DND-41 (cell line): Measurements from ENCODE around the gene DNAJC2.
A peak's percentile ranks its signal among the peaks of the same experiment; 100 is the strongest.

Source experiments
- ATAC-seq: fragments of 200-7000 bp; cut with Tn5 transposase; 3 replicates; pipeline ENCODE4 v1.9.1; 2021; ENCODE audit warnings: low read depth; ENCODE audit not compliant: insufficient read depth
- DNase-seq: peaks from one replicate; pipeline ENCODE4 v3.0.0-alpha.2; 2020
- H2AFZ ChIP-seq: 2 replicates; pipeline ENCODE4 v1.6.0; 2012; ENCODE audit warnings: low read depth, low read length
- H3K27ac ChIP-seq: 2 replicates; pipeline ENCODE4 v1.5.1; 2012; ENCODE audit warnings: low read length, inconsistent platforms
- H3K27me3 ChIP-seq: fragments of 200-600 bp; sonication (generic); 2 replicates; pipeline ENCODE4 v1.6.0; 2012; ENCODE audit warnings: low read length, mild to moderate bottlenecking, inconsistent platforms; ENCODE audit not compliant: insufficient read depth, poor library complexity
- H3K36me3 ChIP-seq: 2 replicates; pipeline ENCODE4 v1.5.1; 2012; ENCODE audit warnings: low read length, inconsistent platforms; ENCODE audit not compliant: insufficient read depth
- H3K4me1 ChIP-seq: 2 replicates; pipeline ENCODE4 v1.5.1; 2012; ENCODE audit warnings: mild to moderate bottlenecking, low read length; ENCODE audit not compliant: insufficient read depth
- H3K4me2 ChIP-seq: 2 replicates; pipeline ENCODE4 v1.6.0; 2012; ENCODE audit warnings: mild to moderate bottlenecking, moderate library complexity, low read length, inconsistent platforms; ENCODE audit not compliant: insufficient read depth
- H3K4me3 ChIP-seq, 2 experiments: fragments of 200-600 bp in 1 of 2; shearing (Covaris generic) in 1 of 2; 2 replicates each; pipeline ENCODE4 v1.5.1; 2012 to 2016; ENCODE audit warnings: inconsistent platforms in 2 of 2, low read length in 2 of 2, mild to moderate bottlenecking in 2 of 2, low read depth in 1 of 2, moderate library complexity in 1 of 2
- H3K79me2 ChIP-seq: 2 replicates; pipeline ENCODE4 v1.6.0; 2012; ENCODE audit warnings: low read length, inconsistent platforms; ENCODE audit not compliant: insufficient read depth
- H3K9ac ChIP-seq: 2 replicates; pipeline ENCODE4 v1.6.0; 2012; ENCODE audit warnings: low read depth, mild to moderate bottlenecking, inconsistent platforms, low read length, moderate library complexity
- H3K9me3 ChIP-seq: 2 replicates; pipeline ENCODE4 v1.5.1; 2012; ENCODE audit warnings: low read length, moderate library complexity, mild to moderate bottlenecking, inconsistent platforms; ENCODE audit not compliant: insufficient read depth, severe bottlenecking
- H4K20me1 ChIP-seq: 2 replicates; pipeline ENCODE4 v1.6.0; 2012; ENCODE audit warnings: low read length; ENCODE audit not compliant: insufficient read depth
- EZH2 ChIP-seq: IDR thresholded peaks from 3 replicates; pipeline ENCODE4 v1.6.1; 2012; ENCODE audit warnings: borderline replicate concordance, low read depth, mild to moderate bottlenecking, moderate library complexity, low read length, inconsistent platforms; ENCODE audit not compliant: severe bottlenecking
- TF ChIP-seq, protein P1 (sequence below): IDR thresholded peaks from 2 replicates; pipeline ENCODE4 v1.5.1; 2012; ENCODE audit warnings: borderline replicate concordance, low read length, moderate library complexity, mild to moderate bottlenecking; ENCODE audit not compliant: poor library complexity, severe bottlenecking; ENCODE audit errors: extremely low read depth

The DNAJC2 gene, protein sequence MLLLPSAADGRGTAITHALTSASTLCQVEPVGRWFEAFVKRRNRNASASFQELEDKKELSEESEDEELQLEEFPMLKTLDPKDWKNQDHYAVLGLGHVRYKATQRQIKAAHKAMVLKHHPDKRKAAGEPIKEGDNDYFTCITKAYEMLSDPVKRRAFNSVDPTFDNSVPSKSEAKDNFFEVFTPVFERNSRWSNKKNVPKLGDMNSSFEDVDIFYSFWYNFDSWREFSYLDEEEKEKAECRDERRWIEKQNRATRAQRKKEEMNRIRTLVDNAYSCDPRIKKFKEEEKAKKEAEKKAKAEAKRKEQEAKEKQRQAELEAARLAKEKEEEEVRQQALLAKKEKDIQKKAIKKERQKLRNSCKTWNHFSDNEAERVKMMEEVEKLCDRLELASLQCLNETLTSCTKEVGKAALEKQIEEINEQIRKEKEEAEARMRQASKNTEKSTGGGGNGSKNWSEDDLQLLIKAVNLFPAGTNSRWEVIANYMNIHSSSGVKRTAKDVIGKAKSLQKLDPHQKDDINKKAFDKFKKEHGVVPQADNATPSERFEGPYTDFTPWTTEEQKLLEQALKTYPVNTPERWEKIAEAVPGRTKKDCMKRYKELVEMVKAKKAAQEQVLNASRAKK

DNA sequence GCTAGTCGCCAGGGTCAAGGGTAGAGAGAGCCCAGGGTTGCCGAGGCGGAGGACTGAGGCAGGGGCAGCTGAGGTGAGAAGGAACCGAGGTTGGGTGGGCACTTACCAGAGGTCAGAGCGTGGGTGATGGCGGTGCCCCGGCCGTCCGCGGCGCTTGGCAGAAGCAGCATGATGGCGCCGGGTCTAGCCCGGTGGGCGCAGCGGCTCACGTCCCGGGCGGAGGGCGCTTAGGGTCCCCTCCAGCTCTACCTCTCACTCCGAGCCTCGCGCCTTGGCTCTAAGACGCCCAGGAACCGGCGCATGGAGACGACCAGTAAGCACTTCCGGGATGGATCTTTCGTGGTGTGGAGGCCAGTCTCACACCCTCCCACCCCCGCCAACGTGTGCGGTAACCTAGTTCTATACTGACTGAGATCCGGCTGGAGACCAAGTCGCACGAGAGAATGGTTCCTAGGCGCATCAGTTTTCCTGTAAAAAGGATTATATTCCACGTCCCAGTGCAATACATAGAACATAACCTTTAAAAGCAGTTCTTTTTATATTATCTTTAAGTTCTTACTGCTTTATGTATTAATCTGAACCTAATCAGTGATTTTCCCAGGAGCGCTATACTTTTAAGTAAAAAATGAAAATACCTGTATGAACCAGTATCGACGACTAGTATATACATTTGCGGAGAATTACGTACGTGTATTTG lies at the start of gene DNAJC2:
Gene DNAJC2, minus strand, starts transcription at position 315 of the 697 bp plus-strand sequence. Its CDS starts 145 bp downstream, at position 170.
- Histone ChIP-seq H3K9me3 (no peaks in the 10 kb centered on the region), H3K27me3 (no peaks in the 10 kb centered on the region), H3K36me3 (peaks cover 31% of the 10 kb centered on the region), H2AFZ (peak within 1 kb of the TSS; percentile 94), H4K20me1 (peaks cover 18% of the 10 kb centered on the region; the same call in 1 of the 2 replicates), H3K4me3 (peak within 1 kb of the TSS; percentile 45 to 86), H3K4me1 (peaks cover 63% of the 10 kb centered on the region), H3K79me2 (peaks cover 89% of the 10 kb centered on the region), H3K9ac (peak within 1 kb of the TSS; percentile 73), H3K4me2 (peak within 1 kb of the TSS; percentile 89), H3K27ac (peak within 1 kb of the TSS; percentile 83)
- DNase-seq (peak; percentile 87), ATAC-seq (peak; percentile 86)
- no peak for TF ChIP-seq EZH2
- TF ChIP-seq, protein P1, sequence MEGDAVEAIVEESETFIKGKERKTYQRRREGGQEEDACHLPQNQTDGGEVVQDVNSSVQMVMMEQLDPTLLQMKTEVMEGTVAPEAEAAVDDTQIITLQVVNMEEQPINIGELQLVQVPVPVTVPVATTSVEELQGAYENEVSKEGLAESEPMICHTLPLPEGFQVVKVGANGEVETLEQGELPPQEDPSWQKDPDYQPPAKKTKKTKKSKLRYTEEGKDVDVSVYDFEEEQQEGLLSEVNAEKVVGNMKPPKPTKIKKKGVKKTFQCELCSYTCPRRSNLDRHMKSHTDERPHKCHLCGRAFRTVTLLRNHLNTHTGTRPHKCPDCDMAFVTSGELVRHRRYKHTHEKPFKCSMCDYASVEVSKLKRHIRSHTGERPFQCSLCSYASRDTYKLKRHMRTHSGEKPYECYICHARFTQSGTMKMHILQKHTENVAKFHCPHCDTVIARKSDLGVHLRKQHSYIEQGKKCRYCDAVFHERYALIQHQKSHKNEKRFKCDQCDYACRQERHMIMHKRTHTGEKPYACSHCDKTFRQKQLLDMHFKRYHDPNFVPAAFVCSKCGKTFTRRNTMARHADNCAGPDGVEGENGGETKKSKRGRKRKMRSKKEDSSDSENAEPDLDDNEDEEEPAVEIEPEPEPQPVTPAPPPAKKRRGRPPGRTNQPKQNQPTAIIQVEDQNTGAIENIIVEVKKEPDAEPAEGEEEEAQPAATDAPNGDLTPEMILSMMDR, result no peak

DNA sequence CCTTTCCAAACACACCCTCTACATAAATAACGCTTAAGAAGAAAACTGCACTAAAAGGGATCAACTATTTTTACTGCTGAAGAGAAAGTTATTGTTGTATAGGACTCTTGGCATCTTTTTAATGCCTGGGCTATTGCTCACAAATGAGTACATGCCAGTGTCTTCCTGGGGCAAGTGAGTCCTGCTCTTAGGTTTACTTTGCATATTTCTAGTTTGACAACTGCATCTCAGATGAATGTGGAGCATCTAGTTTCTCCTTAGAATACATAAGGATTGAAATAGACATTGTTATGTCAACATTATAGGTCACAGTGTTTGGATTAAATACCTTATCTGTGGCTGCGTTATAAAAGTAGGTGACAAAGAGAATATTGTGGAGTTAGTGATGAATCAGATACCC lies 47.4 kb upstream of the DNAJC2 start:
- ATAC-seq (no peak), DNase-seq (no peak)
- H3K9me3 ChIP-seq, result no peaks in the 10 kb centered on the region
- H3K4me3 ChIP-seq, result no peak overlapping the region
- no peak for TF ChIP-seq EZH2
- TF ChIP-seq, protein P1, result no peak
- H3K27me3 ChIP-seq, result peaks cover 10% of the 10 kb centered on the region
- H3K4me2 ChIP-seq, result no peak overlapping the region
- no peaks in the 10 kb centered on the region for H3K4me1 ChIP-seq
- no peak overlapping the region for H2AFZ ChIP-seq
- H3K9ac ChIP-seq, result no peak overlapping the region
- no peak overlapping the region for H3K27ac ChIP-seq
- H3K36me3 ChIP-seq, result no peaks in the 10 kb centered on the region
- no peaks in the 10 kb centered on the region for H3K79me2 ChIP-seq
- no peaks in the 10 kb centered on the region for H4K20me1 ChIP-seq

DNA sequence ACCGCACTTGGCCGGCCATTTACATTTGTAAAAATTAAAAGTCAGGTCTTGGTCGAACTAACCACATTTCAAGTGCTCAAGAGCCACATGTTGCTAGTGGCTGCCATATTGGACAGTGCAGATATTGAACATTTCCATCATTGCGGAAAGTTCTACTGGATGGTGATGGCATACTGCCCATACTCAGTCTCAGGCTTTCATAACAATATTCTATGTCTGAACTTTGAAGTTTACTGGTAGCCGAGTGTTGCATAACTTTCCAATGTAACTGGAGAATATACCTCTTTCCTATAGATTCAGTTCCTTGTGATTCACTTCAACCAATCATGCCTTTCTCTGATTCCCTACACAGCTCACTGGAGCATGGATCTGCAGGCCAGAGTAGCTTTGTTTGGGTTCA lies 46.6 kb upstream of the DNAJC2 start:
- Histone ChIP-seq H3K79me2 (no peaks in the 10 kb centered on the region), H3K27me3 (peaks cover 10% of the 10 kb centered on the region), H2AFZ (no peak overlapping the region), H3K4me2 (no peak overlapping the region), H3K4me1 (no peaks in the 10 kb centered on the region), H3K36me3 (no peaks in the 10 kb centered on the region), H4K20me1 (no peaks in the 10 kb centered on the region), H3K27ac (no peak overlapping the region), H3K4me3 (no peak overlapping the region), H3K9ac (no peak overlapping the region), H3K9me3 (no peaks in the 10 kb centered on the region)
- no peak for DNase-seq
- ATAC-seq, result no peak
- TF ChIP-seq EZH2, result no peak
- TF ChIP-seq, protein P1, result no peak
